Testis (tissue), 3 donors: ENCODE data around the gene ABCC8. TPM values are rescaled to one million over a fixed set of nuclear protein-coding genes. Genes with fewer than 3 reads are reported as not detected.

Experiments used
- DNase-seq: peaks from one replicate; pipeline ENCODE4 v3.0.0-alpha.2; 2019
- H3K27ac ChIP-seq, 2 donors: fragments of 200-600 bp; sonication (generic); one replicate each; pipeline ENCODE4 v1.5.1; 2019
- H3K27me3 ChIP-seq: fragments of 200-600 bp; sonication (generic); one replicate; pipeline ENCODE4 v1.5.1; 2019
- H3K36me3 ChIP-seq: fragments of 200-600 bp; sonication (generic); one replicate; pipeline ENCODE4 v1.5.1; 2017; ENCODE audit warnings: low read depth; ENCODE audit errors: missing control alignments
- H3K4me1 ChIP-seq: fragments of 200-600 bp; sonication (generic); one replicate; pipeline ENCODE4 v1.5.1; 2019
- H3K4me3 ChIP-seq, 2 donors: fragments of 200-600 bp; sonication (generic); one replicate each; pipeline ENCODE4 v1.5.1; 2017 to 2019
- H3K9me3 ChIP-seq: fragments of 200-600 bp; sonication (generic); one replicate; pipeline ENCODE4 v1.5.1; 2017
- CTCF ChIP-seq, 3 experiments: fragments of 450-650 bp in 2 of 3; fragments of 200-600 bp in 1 of 3; sonication (generic) in 1 of 3; IDR thresholded peaks; one replicate each; pipeline ENCODE4 v1.5.1; 2016 to 2019; ENCODE audit warnings: antibody characterized with exemption in 3 of 3, mild to moderate bottlenecking in 2 of 3, moderate library complexity in 1 of 3
- POLR2A ChIP-seq: fragments of 450-650 bp; IDR thresholded peaks from one replicate; pipeline ENCODE4 v1.6.1; 2017; ENCODE audit warnings: antibody characterized with exemption, mild to moderate bottlenecking, moderate library complexity
- WGBS, 2 donors: methylation state at CpG; one replicate each; pipeline ENCODE4 v1.1.5; 2018; 5-methylcytosine and 5-hydroxymethylcytosine counted together
- intact Hi-C: fragments of 100-400 bp; cut with DNase I; formaldehyde crosslinking; loops from one replicate; pipeline ENCODE4 v1.15.1; 2023; ENCODE audit warnings: low total_unique reads
- polyA plus RNA-seq: library from polyadenylated mRNA; stranded (reverse); fragments of 350-450 nt; fragmentation: Illumina TruSeq; extraction: RNeasy Lipid Tissue Mini Kit (QIAGEN cat#74804); gene quantifications from one replicate; pipeline ENCODE4 v1.2.3, GENCODE V29; 2014; ENCODE audit warnings: low read depth, low replicate concordance; ENCODE audit not compliant: insufficient read depth
- total RNA-seq, 2 donors: library from RNA; depleted of rRNA; stranded (reverse); fragments of >200 nt; gene quantifications; one replicate each; pipeline ENCODE4 v1.2.3, GENCODE V29; 2016

ABCC8 gene
- total and polyA plus RNA-seq, 3 donors from 2014 or later = 1.5 to 2.2 (median 2.0) TPM

GRCh38 chr11:17477084-17477333, 364 bp upstream of the ABCC8 start:
- DNase-seq = no peak
- WGBS, 2 donors = 9 to 10% methylated on average over 9 of the region's 9 CpGs
- H3K27me3 ChIP-seq = no peaks in the 10 kb centered on the region
- H3K9me3 ChIP-seq = no peaks in the 10 kb centered on the region
- H3K4me3 ChIP-seq = peak overlapping the region in 1 of 2 donors; percentile 31
- H3K36me3 ChIP-seq = no peaks in the 10 kb centered on the region
- no peak for TF ChIP-seq POLR2A
- no peak for TF ChIP-seq CTCF (IDR thresholded peaks at IDR 0.05)
- intact Hi-C loops = no loop called here
- H3K4me1 ChIP-seq = no peaks in the 10 kb centered on the region
- H3K27ac ChIP-seq = no peak overlapping the region

GRCh38 chr11:17475666-17476316, 854 bp downstream of the ABCC8 start:
- no peaks in the 10 kb centered on the region for H3K27me3 ChIP-seq
- H3K27ac ChIP-seq = no peak overlapping the region
- intact Hi-C loops = no loop called here
- DNase-seq = no peak
- WGBS, 2 donors = 3 to 5% methylated on average over 14 to 26 of the region's 31 CpGs
- peak overlapping the region; percentile 31 to 56 for H3K4me3 ChIP-seq
- no peaks in the 10 kb centered on the region for H3K36me3 ChIP-seq
- no peaks in the 10 kb centered on the region for H3K9me3 ChIP-seq
- H3K4me1 ChIP-seq = no peaks in the 10 kb centered on the region
- TF ChIP-seq CTCF (IDR thresholded peaks at IDR 0.05) (no peak), POLR2A (no peak)

GRCh38 chr11:17473071-17473744, 3.4 kb downstream of the ABCC8 start:
- Histone ChIP-seq H3K9me3 (no peaks in the 10 kb centered on the region), H3K27ac (no peak overlapping the region), H3K36me3 (no peaks in the 10 kb centered on the region), H3K4me3 (no peak overlapping the region), H3K4me1 (no peaks in the 10 kb centered on the region), H3K27me3 (no peaks in the 10 kb centered on the region)
- WGBS, 2 donors = 57 to 59% methylated on average over 6 of the region's 6 CpGs
- no peak for DNase-seq
- intact Hi-C loops = no loop called here
- TF ChIP-seq POLR2A = no peak
- TF ChIP-seq CTCF (IDR thresholded peaks at IDR 0.05) = no peak

GRCh38 chr11:17472467-17472866, 4.2 kb downstream of the ABCC8 start:
- no peaks in the 10 kb centered on the region for H3K9me3 ChIP-seq
- no peak for DNase-seq
- intact Hi-C loops = no loop called here
- 68% methylated on average over 3 of the region's 3 CpGs; no CpG with 5 or more reads in 1 of the 2 donors for WGBS, 2 donors
- no peaks in the 10 kb centered on the region for H3K4me1 ChIP-seq
- no peaks in the 10 kb centered on the region for H3K27me3 ChIP-seq
- no peaks in the 10 kb centered on the region for H3K36me3 ChIP-seq
- no peak overlapping the region for H3K27ac ChIP-seq
- TF ChIP-seq CTCF (IDR thresholded peaks at IDR 0.05) (no peak), POLR2A (no peak)
- H3K4me3 ChIP-seq = no peak overlapping the region

GRCh38 chr11:17471501-17471900, 5.1 kb downstream of the ABCC8 start:
- intact Hi-C loops = no loop called here
- H3K4me1 ChIP-seq = no peaks in the 10 kb centered on the region
- TF ChIP-seq POLR2A (no peak), CTCF (IDR thresholded peaks at IDR 0.05) (no peak)
- no peaks in the 10 kb centered on the region for H3K27me3 ChIP-seq
- no peaks in the 10 kb centered on the region for H3K9me3 ChIP-seq
- WGBS, 2 donors = 84 to 88% methylated on average over 3 of the region's 3 CpGs
- no peak overlapping the region for H3K27ac ChIP-seq
- no peak for DNase-seq
- no peak overlapping the region for H3K4me3 ChIP-seq
- H3K36me3 ChIP-seq = no peaks in the 10 kb centered on the region
